RWPE1 (cell line): Measurements from ENCODE around the gene RASD1.
A peak's percentile ranks its signal among the peaks of the same experiment; 100 is the strongest.

Source experiments
- CTCF ChIA-PET: fragments of 350-600 bp; sonication (Branson Sonifier 250); formaldehyde crosslinking; extraction: SDS; loops from one replicate; lab custom pipeline; 2021; lab: Yijun Ruan, JAX
- POLR2A ChIA-PET: fragments of 400-600 bp; formaldehyde crosslinking; extraction: SDS; loops from one replicate; lab custom pipeline; 2020; ENCODE audit warnings: antibody characterized with exemption; ENCODE audit not compliant: low non-redundant PET; lab: Yijun Ruan, JAX
- DNase-seq: peaks from one replicate; pipeline ENCODE4 v3.0.0; 2012; ENCODE audit warnings: low spot score
- H3K27ac ChIP-seq: fragments of 450-650 bp; 2 replicates; pipeline ENCODE4 v1.5.1; 2017
- CTCF ChIP-seq: fragments of 450-650 bp; conservative IDR thresholded peaks from 2 replicates; pipeline ENCODE4 v1.5.1; 2017; ENCODE audit warnings: low read depth, mild to moderate bottlenecking

RASD1 gene

GRCh38 chr17:17511881-17512858, 16.0 kb upstream of the RASD1 start:
- POLR2A ChIA-PET, result no interaction called here
- CTCF ChIA-PET, result interaction anchor here (0.5 to 1.5 kb wide), 5 partner anchors 15 to 599 kb away, joined by 3 to 8 read pairs (median 5); no protein-coding TSS in a partner anchor
- peak overlapping the region; percentile 61 for H3K27ac ChIP-seq
- TF ChIP-seq CTCF, result no peak
- peak; percentile 87 for DNase-seq

GRCh38 chr17:17511293-17511741, 15.1 kb upstream of the RASD1 start:
- ChIA-PET CTCF (interaction anchor here (0.7 to 1.5 kb wide), 2 partner anchors 14 to 81 kb away, joined by 7 to 8 read pairs; no protein-coding TSS in a partner anchor), POLR2A (no interaction called here)
- DNase-seq, result no peak
- H3K27ac ChIP-seq, result peak overlapping the region; percentile 61
- TF ChIP-seq CTCF, result no peak

- CTCF ChIA-PET, result interaction anchor here (0.7 to 0.9 kb wide), 2 partner anchors 14 to 81 kb away, joined by 3 to 7 read pairs; no protein-coding TSS in a partner anchor
- POLR2A ChIA-PET, result no interaction called here
- H3K27ac ChIP-seq, result peak overlapping the region; percentile 61; the same call in 1 of the 2 replicates
- no peak for DNase-seq
- no peak for TF ChIP-seq CTCF
These were observed 14.5 kb upstream of the RASD1 start for GRCh38 chr17:17510456-17511292.

- H3K27ac ChIP-seq, result peak overlapping the region; percentile 1; the same call in 1 of the 2 replicates
- ChIA-PET POLR2A (no interaction called here), CTCF (interaction anchor here (0.5 to 0.9 kb wide), 2 partner anchors 13 to 132 kb away, joined by 3 read pairs; no protein-coding TSS in a partner anchor)
- no peak for TF ChIP-seq CTCF
- DNase-seq, result no peak
These were observed 13.6 kb upstream of the RASD1 start for GRCh38 chr17:17509601-17510425.

GRCh38 chr17:17508646-17509591, 12.7 kb upstream of the RASD1 start:
- DNase-seq, result no peak
- POLR2A ChIA-PET, result interaction anchor here (0.7 kb wide), 1 partner anchor 16 kb away, joined by 3 read pairs; no protein-coding TSS in a partner anchor
- CTCF ChIA-PET, result interaction anchor here (0.5 kb wide), 1 partner anchor 132 kb away, joined by 3 read pairs; no protein-coding TSS in a partner anchor
- no peak overlapping the region for H3K27ac ChIP-seq
- TF ChIP-seq CTCF, result no peak
